ENCODE results near the gene ST14.
"Not testable (repeated sequence)": the region's sequence is repeated elsewhere in the genome, so short reads cannot be mapped to it uniquely, and the experiment has no call there.

The ST14 gene

DNA sequence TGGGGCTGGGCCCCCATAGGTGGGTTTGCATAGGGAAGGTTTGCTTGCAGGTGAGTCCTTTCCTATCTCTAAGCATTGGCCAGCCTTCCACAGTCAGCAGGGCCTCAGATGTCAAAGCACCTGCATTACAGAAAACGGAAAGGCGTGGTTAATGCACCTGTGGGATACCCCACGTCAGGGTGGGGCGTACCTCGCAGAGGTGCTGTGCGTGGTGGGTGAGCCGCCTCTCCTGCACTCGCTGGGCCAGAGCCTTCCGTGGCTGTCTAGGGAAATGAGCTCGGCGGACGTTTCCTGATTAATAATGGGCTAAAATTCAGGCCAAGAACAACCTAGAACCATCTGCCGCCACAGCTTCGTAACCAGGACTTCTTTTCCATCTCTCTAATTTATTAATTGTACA is 32.3 kb downstream of the ST14 start:
- H2AFZ ChIP-seq (ENCODE audit: low read length), result no peak overlapping the region
- no peaks in the 10 kb centered on the region for H3K4me1 ChIP-seq (ENCODE audit: low read length)
- H3K9me2 ChIP-seq (replicated peaks; ENCODE audit: insufficient read depth, low read length), result no peaks in the 10 kb centered on the region
- no peak overlapping the region for H3K9ac ChIP-seq (ENCODE audit: low read length)
- no peaks in the 10 kb centered on the region for H3K36me3 ChIP-seq (replicated peaks; ENCODE audit: insufficient read depth, low read length)
- H3K79me2 ChIP-seq (ENCODE audit: low read length), result peaks cover 39% of the 10 kb centered on the region
- no peak overlapping the region for H3K4me3 ChIP-seq (ENCODE audit: low read length)
- 0 out of 2 replicates have a peak, but pooled peaks cover 3% of the 10 kb centered on the region for H4K20me1 ChIP-seq (ENCODE audit: insufficient read depth, low read length)
- no peak overlapping the region for H3K27ac ChIP-seq (ENCODE audit: low read length)
- DNase-seq, result no peak
- TF ChIP-seq EZH2phosphoT487 (IDR thresholded peaks at IDR 0.05; ENCODE audit: low read length), result no peak
- TF ChIP-seq, protein P1, sequence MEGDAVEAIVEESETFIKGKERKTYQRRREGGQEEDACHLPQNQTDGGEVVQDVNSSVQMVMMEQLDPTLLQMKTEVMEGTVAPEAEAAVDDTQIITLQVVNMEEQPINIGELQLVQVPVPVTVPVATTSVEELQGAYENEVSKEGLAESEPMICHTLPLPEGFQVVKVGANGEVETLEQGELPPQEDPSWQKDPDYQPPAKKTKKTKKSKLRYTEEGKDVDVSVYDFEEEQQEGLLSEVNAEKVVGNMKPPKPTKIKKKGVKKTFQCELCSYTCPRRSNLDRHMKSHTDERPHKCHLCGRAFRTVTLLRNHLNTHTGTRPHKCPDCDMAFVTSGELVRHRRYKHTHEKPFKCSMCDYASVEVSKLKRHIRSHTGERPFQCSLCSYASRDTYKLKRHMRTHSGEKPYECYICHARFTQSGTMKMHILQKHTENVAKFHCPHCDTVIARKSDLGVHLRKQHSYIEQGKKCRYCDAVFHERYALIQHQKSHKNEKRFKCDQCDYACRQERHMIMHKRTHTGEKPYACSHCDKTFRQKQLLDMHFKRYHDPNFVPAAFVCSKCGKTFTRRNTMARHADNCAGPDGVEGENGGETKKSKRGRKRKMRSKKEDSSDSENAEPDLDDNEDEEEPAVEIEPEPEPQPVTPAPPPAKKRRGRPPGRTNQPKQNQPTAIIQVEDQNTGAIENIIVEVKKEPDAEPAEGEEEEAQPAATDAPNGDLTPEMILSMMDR (IDR thresholded peaks at IDR 0.05; ENCODE audit: low read length), result no peak
- TF ChIP-seq EZH2 (optimal IDR thresholded peaks at IDR 0.05; ENCODE audit: low read depth, low read length), result no peak
- H3K27me3 ChIP-seq (replicated peaks; ENCODE audit: insufficient read depth, low read length), result no peaks in the 10 kb centered on the region
- H3F3A ChIP-seq (ENCODE audit: insufficient read depth, low read length), result no peaks in the 10 kb centered on the region
- no peak overlapping the region for H3K4me2 ChIP-seq (ENCODE audit: low read depth, low read length)
- H3K9me3 ChIP-seq (replicated peaks; ENCODE audit: insufficient read depth, low read length), result no peaks in the 10 kb centered on the region

DNA sequence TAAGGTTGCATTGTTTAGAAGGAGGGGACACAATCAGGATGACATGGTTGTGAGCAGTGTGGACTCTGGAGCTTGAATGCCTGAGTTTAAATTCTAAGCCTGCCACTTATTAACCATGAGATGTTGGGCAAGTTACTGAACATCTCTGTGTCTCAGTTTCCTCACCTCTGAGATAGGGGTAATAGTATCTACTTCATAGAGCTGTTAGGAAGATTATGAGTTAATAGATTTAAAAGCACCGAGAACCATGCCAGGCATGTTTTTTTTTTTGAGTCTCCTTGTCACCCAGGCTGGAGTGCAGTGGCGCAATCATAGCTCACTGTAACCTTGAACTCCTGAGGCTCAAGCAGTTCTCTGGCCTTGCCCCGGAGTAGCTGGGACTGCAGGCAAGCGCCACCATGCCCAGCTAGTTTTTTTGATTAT is 33.3 kb downstream of the ST14 start:
- H3K9ac ChIP-seq (ENCODE audit: low read length), result no peak overlapping the region
- H4K20me1 ChIP-seq (ENCODE audit: insufficient read depth, low read length), result no peaks in the 10 kb centered on the region
- H3F3A ChIP-seq (ENCODE audit: insufficient read depth, low read length), result no peaks in the 10 kb centered on the region
- no peaks in the 10 kb centered on the region for H3K27me3 ChIP-seq (replicated peaks; ENCODE audit: insufficient read depth, low read length)
- H3K9me3 ChIP-seq (replicated peaks; ENCODE audit: insufficient read depth, low read length), result no peaks in the 10 kb centered on the region
- H3K9me2 ChIP-seq (replicated peaks; ENCODE audit: insufficient read depth, low read length), result no peaks in the 10 kb centered on the region
- H2AFZ ChIP-seq (ENCODE audit: low read length), result no peak overlapping the region
- H3K4me3 ChIP-seq (ENCODE audit: low read length), result no peak overlapping the region
- TF ChIP-seq EZH2phosphoT487 (IDR thresholded peaks at IDR 0.05; ENCODE audit: low read length) (no peak), EZH2 (optimal IDR thresholded peaks at IDR 0.05; ENCODE audit: low read depth, low read length) (no peak)
- TF ChIP-seq, protein P1 (IDR thresholded peaks at IDR 0.05; ENCODE audit: low read length), result no peak
- H3K27ac ChIP-seq (ENCODE audit: low read length), result no peak overlapping the region
- DNase-seq, result no peak
- H3K79me2 ChIP-seq (ENCODE audit: low read length), result peaks cover 29% of the 10 kb centered on the region
- H3K4me1 ChIP-seq (ENCODE audit: low read length), result no peaks in the 10 kb centered on the region
- no peaks in the 10 kb centered on the region for H3K36me3 ChIP-seq (replicated peaks; ENCODE audit: insufficient read depth, low read length)
- no peak overlapping the region for H3K4me2 ChIP-seq (ENCODE audit: low read depth, low read length)

DNA sequence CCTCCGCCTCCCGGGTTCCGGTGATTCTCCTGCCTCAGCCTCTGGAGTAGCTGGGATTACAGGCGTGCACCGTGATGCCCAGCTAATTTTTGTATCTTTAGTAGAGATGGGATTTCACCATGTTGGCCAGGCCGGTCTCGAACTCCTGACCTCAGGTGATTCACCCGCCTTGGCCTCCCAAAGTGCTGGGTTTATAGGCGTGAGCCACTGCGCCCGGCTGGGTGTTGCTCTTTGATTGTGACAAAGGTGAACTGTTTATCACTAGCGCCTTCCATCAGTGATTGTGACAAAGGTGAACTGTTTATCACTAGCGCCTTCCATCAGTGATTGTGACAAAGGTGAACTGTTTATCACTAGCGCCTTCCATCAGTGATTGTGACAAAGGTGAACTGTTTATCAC is 34.0 kb downstream of the ST14 start:
- not testable (repeated sequence) for H3K4me2 ChIP-seq (ENCODE audit: low read depth, low read length); H3K36me3 ChIP-seq (replicated peaks; ENCODE audit: insufficient read depth, low read length); H3K9me2 ChIP-seq (replicated peaks; ENCODE audit: insufficient read depth, low read length); H3K4me1 ChIP-seq (ENCODE audit: low read length); H3K9ac ChIP-seq (ENCODE audit: low read length); H3K9me3 ChIP-seq (replicated peaks; ENCODE audit: insufficient read depth, low read length); H2AFZ ChIP-seq (ENCODE audit: low read length); H3K27me3 ChIP-seq (replicated peaks; ENCODE audit: insufficient read depth, low read length); H3F3A ChIP-seq (ENCODE audit: insufficient read depth, low read length); DNase-seq; H4K20me1 ChIP-seq (ENCODE audit: insufficient read depth, low read length); H3K27ac ChIP-seq (ENCODE audit: low read length); H3K4me3 ChIP-seq (ENCODE audit: low read length)
- H3K79me2 ChIP-seq (ENCODE audit: low read length), result peaks cover 22% of the 10 kb centered on the region

DNA sequence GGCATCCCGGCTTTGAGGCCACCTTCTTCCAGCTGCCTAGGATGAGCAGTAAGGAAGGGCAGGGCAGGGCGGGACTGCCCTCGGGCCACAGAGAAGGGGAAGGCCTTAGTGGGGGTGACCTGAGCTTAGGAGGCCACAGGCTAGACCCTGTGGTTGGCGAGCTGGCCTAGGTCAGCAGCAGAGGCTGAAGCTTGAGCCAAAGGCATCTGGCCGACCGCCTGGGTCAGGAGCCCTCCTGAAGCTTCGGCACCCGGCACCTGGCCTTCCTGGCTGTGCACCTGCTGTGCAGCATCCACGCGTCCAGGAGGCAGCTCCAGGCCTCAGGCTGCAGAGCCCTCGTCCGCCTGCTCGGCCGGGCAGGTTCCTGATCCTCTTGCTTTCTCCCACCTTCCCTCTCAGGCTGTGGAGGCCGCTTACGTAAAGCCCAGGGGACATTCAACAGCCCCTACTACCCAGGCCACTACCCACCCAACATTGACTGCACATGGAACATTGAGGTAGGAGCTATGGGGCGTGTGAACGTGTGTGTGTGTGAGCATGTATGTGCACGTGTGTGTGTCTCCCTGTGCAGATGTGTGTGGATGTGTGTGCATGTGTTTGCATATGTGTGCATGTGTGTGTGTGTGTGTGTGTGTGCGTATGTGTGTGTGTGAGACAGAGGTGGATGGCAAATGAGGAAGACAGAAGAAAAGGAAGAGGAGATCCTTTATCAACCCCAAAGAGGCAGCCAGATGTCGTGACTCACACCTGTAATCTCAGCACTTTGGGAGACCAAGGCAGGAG is 34.9 kb downstream of the ST14 start:
- TF ChIP-seq EZH2phosphoT487 (IDR thresholded peaks at IDR 0.05; ENCODE audit: low read length) (no peak), EZH2 (optimal IDR thresholded peaks at IDR 0.05; ENCODE audit: low read depth, low read length) (no peak)
- TF ChIP-seq, protein P1 (IDR thresholded peaks at IDR 0.05; ENCODE audit: low read length), result no peak
- no peaks in the 10 kb centered on the region for H3F3A ChIP-seq (ENCODE audit: insufficient read depth, low read length)
- H3K79me2 ChIP-seq (ENCODE audit: low read length), result peaks cover 14% of the 10 kb centered on the region
- no peak for DNase-seq
- no peaks in the 10 kb centered on the region for H4K20me1 ChIP-seq (ENCODE audit: insufficient read depth, low read length)
- no peaks in the 10 kb centered on the region for H3K9me3 ChIP-seq (replicated peaks; ENCODE audit: insufficient read depth, low read length)
- H3K27me3 ChIP-seq (replicated peaks; ENCODE audit: insufficient read depth, low read length), result no peaks in the 10 kb centered on the region
- no peak overlapping the region for H2AFZ ChIP-seq (ENCODE audit: low read length)
- H3K4me3 ChIP-seq (ENCODE audit: low read length), result no peak overlapping the region
- H3K9me2 ChIP-seq (replicated peaks; ENCODE audit: insufficient read depth, low read length), result no peaks in the 10 kb centered on the region
- H3K9ac ChIP-seq (ENCODE audit: low read length), result no peak overlapping the region
- H3K4me1 ChIP-seq (ENCODE audit: low read length), result no peaks in the 10 kb centered on the region
- H3K36me3 ChIP-seq (replicated peaks; ENCODE audit: insufficient read depth, low read length), result no peaks in the 10 kb centered on the region
- no peak overlapping the region for H3K4me2 ChIP-seq (ENCODE audit: low read depth, low read length)
- H3K27ac ChIP-seq (ENCODE audit: low read length), result no peak overlapping the region

Data from MM.1S (cell line).